Spleen (tissue), 11 donors: ENCODE results near the gene AGO3. TPM values are rescaled to one million over a fixed set of nuclear protein-coding genes. Genes with fewer than 3 reads are reported as not detected.

Experiments used
- DNase-seq: peaks from one replicate; pipeline ENCODE4 v3.0.0-alpha.2; 2020
- H3K27ac ChIP-seq, 8 donors: fragments of 200-600 bp; sonication (generic) in 7 of 8; 1 replicate in 4 of 8; 2 replicates in 4 of 8; pipeline versions ENCODE4 v1.5.0 to v1.8.0; 2016 to 2021; ENCODE audit warnings: inconsistent platforms in 4 of 8, mild to moderate bottlenecking in 4 of 8, moderate library complexity in 1 of 8
- H3K27me3 ChIP-seq, 7 donors: fragments of 200-600 bp; sonication (generic) in 6 of 7; replicated peaks in 1 of 7; 1 replicate in 4 of 7; 2 replicates in 3 of 7; pipeline versions ENCODE4 v1.5.0 to v1.8.0; 2016 to 2021; ENCODE audit warnings: inconsistent platforms in 3 of 7, mild to moderate bottlenecking in 1 of 7
- H3K36me3 ChIP-seq, 6 donors: fragments of 200-600 bp; sonication (generic) in 5 of 6; 1 replicate in 4 of 6; 2 replicates in 2 of 6; pipeline versions ENCODE4 v1.5.0 to v1.8.0; 2016 to 2021; ENCODE audit warnings: inconsistent platforms in 2 of 6
- H3K4me1 ChIP-seq, 6 donors: fragments of 200-600 bp; sonication (generic) in 5 of 6; 1 replicate in 3 of 6; 2 replicates in 3 of 6; pipeline versions ENCODE4 v1.5.0 to v1.8.0; 2016 to 2021; ENCODE audit warnings: inconsistent platforms in 3 of 6
- H3K4me3 ChIP-seq, 8 donors: fragments of 200-600 bp; sonication (generic) in 7 of 8; 1 replicate in 4 of 8; 2 replicates in 4 of 8; pipeline versions ENCODE4 v1.5.0 to v1.8.0; 2016 to 2021; ENCODE audit warnings: inconsistent platforms in 4 of 8, mild to moderate bottlenecking in 4 of 8, moderate library complexity in 2 of 8
- H3K9me3 ChIP-seq, 8 donors: fragments of 200-600 bp; sonication (generic) in 7 of 8; 1 replicate in 4 of 8; 2 replicates in 4 of 8; pipeline versions ENCODE4 v1.5.0 to v1.8.0; 2016 to 2021; ENCODE audit warnings: inconsistent platforms in 4 of 8
- POLR2A ChIP-seq, 3 donors: fragments of 450-650 bp; IDR thresholded peaks; one replicate each; pipeline ENCODE4 v1.5.1; 2017; ENCODE audit warnings: antibody characterized with exemption in 3 of 3, mild to moderate bottlenecking in 1 of 3
- POLR2AphosphoS5 ChIP-seq, 3 donors: sonication (generic); formaldehyde crosslinking; IDR thresholded peaks; one replicate each; pipeline ENCODE4 v1.5.1; 2017; ENCODE audit warnings: antibody characterized with exemption in 3 of 3
- WGBS, 5 donors: extraction: QIAGEN DNeasy Blood & Tissue Kit in 3 of 5; methylation state at CpG; one replicate each; pipeline versions ENCODE4 v1.1.5 to v1.1.7; 2013 to 2018; 5-methylcytosine and 5-hydroxymethylcytosine counted together
- intact Hi-C: fragments of 100-400 bp; cut with DNase I; formaldehyde crosslinking; loops from one replicate; pipeline ENCODE4 v1.15.0; 2023; ENCODE audit warnings: low total_unique reads
- polyA plus RNA-seq, 3 donors: library from polyadenylated mRNA; stranded (reverse); fragments of 200-250 nt; gene quantifications; one replicate each; pipeline ENCODE4 v1.2.1, GENCODE V29; 2013
- total RNA-seq, 7 donors: library from RNA; depleted of rRNA in 3 of 7; stranded (reverse); fragments of >200 nt in 3 of 7; fragmentation: NEBNext Ultra II Directional in 4 of 7; extraction: Animal tissue kit (Norgen Biotek cat#: 25700) in 4 of 7; gene quantifications; one replicate each; pipeline versions ENCODE4 v1.1.0 to v1.2.1, GENCODE V29; 2016 to 2021
- TF ChIP-seq, protein P1 (sequence below), 11 experiments: fragments of 200-600 bp in 7 of 11; fragments of 450-650 bp in 4 of 11; sonication (generic) in 4 of 11; IDR thresholded peaks in 8 of 11; conservative IDR thresholded peaks in 3 of 11; 1 replicate in 7 of 11; 2 replicates in 4 of 11; pipeline versions ENCODE4 v1.4.0 to v1.8.0; 2016 to 2021; ENCODE audit warnings: antibody characterized with exemption in 11 of 11, inconsistent platforms in 4 of 11, mild to moderate bottlenecking in 1 of 11
- donor health status: healthy with polysubstance abuse.
- donor health status: DM: no; HTN: no; CAD: no; lungs with moderate emphysema.
- donor health status: DM: no; HTN: no; CAD: no.
- donor health status: Bipolar disorder and iron deficiency.
- donor health status: healthy.
- donor health status: DM: no; HTN: no; CAD: no.
- donor health status: DM: yes; HTN: yes; CAD: no.

Gene AGO3
- total and polyA plus RNA-seq, 10 donors: 1.5 to 41.1 (median 25.0) TPM

GRCh38 chr1:36086529-36087232 is 155.8 kb downstream of the AGO3 start:
- Histone ChIP-seq H3K4me3 (no peak overlapping the region), H3K9me3 (no peaks in the 10 kb centered on the region), H3K36me3 (peaks cover 0 to 14% (median 8%) of the 10 kb centered on the region in 6 donors), H3K27me3 (peaks cover 0 to 49% (median 17%) of the 10 kb centered on the region in 7 donors), H3K27ac (no peak overlapping the region), H3K4me1 (peaks cover 16 to 50% (median 42%) of the 10 kb centered on the region in 6 donors)
- DNase-seq: peak; percentile 68
- WGBS, 5 donors: 82 to 91% (median 86%) methylated on average over 11 to 12 of the region's 12 CpGs
- intact Hi-C loops: no loop called here
- no peak for TF ChIP-seq POLR2AphosphoS5 (IDR thresholded peaks at IDR 0.05)
- TF ChIP-seq, protein P1, sequence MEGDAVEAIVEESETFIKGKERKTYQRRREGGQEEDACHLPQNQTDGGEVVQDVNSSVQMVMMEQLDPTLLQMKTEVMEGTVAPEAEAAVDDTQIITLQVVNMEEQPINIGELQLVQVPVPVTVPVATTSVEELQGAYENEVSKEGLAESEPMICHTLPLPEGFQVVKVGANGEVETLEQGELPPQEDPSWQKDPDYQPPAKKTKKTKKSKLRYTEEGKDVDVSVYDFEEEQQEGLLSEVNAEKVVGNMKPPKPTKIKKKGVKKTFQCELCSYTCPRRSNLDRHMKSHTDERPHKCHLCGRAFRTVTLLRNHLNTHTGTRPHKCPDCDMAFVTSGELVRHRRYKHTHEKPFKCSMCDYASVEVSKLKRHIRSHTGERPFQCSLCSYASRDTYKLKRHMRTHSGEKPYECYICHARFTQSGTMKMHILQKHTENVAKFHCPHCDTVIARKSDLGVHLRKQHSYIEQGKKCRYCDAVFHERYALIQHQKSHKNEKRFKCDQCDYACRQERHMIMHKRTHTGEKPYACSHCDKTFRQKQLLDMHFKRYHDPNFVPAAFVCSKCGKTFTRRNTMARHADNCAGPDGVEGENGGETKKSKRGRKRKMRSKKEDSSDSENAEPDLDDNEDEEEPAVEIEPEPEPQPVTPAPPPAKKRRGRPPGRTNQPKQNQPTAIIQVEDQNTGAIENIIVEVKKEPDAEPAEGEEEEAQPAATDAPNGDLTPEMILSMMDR (IDR thresholded peaks at IDR 0.05 in 8 of 11, conservative IDR thresholded peaks at IDR 0.05 in 3 of 11): no peak
- TF ChIP-seq POLR2A (IDR thresholded peaks at IDR 0.05): no peak

DNA sequence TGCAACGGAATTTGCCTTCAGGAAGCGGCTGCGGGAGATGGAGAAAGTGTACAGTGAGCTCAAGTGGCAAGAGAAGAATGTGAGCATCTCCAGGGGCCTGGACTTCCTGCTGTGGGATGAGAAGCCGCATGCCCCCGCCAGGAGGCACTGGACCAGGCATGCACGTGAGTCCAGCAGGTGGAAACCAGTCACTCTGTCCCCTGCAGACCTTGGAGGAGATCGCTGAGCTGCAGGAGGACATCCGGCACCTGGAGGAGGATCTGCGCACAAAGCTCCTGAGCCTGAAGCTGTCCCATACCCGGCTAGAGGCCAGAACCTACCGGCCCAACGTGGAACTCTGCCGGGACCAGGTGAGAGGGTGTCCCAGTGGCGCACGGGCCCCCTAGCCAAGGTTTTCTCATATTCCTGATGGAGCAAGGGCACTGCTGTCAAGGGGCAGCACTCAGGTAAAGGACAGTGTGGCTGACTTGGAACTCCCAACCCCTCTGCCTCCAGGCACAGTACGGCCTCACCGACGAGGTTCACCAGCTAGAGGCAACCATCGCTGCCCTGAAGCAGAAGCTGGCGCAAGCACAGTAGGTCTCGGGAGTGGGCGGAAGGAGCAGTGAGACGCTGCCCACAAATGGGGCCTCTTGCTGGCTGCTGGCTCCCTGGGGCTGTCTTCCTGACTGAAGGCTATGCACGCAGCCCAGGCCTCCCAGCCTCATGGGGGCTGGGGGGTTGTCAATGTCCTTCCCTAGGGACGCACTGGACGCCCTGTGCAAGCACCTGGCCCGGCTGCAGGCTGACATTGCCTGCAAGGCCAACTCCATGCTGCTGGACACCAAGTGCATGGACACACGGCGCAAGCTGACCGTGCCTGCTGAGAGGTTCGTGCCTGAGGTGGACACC is 156.6 kb downstream of the AGO3 start:
- WGBS, 5 donors: 83 to 92% (median 89%) methylated on average over 19 to 31 of the region's 31 CpGs
- intact Hi-C loops: no loop called here

DNA sequence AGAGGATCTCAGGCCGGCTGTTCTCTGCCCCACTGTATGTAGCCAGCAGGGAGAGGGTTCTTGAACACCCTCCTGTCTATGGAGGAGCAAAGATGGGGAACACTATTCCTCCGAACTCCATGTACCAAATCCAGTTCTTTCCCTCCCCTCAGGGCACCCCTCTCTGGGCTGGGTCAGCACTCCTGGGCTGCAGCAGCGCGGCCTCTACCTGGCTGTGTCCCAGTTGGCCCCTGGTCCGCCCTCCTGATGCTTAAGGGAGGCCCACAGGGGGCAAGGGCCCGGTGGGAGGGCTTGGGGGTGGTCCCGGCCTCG is 157.3 kb downstream of the AGO3 start:
- H3K36me3 ChIP-seq: peaks cover 3 to 29% (median 23%) of the 10 kb centered on the region in 6 donors
- H3K27ac ChIP-seq: peak overlapping the region; percentile 80 to 96 (median 96)
- intact Hi-C loops: no loop called here

More for the DNA sequence above, 156.6 kb downstream of the AGO3 start:
- peaks cover 0 to 22% (median 16%) of the 10 kb centered on the region in 6 donors for H3K36me3 ChIP-seq
- no peak for TF ChIP-seq POLR2A (IDR thresholded peaks at IDR 0.05)
- TF ChIP-seq, protein P1 (IDR thresholded peaks at IDR 0.05 in 8 of 11, conservative IDR thresholded peaks at IDR 0.05 in 3 of 11): no peak
- TF ChIP-seq POLR2AphosphoS5 (IDR thresholded peaks at IDR 0.05): no peak
- H3K4me1 ChIP-seq: peaks cover 16 to 58% (median 46%) of the 10 kb centered on the region in 6 donors
- peak; percentile 83 for DNase-seq
- no peaks in the 10 kb centered on the region for H3K9me3 ChIP-seq
- H3K27ac ChIP-seq: no peak overlapping the region
- H3K4me3 ChIP-seq: peak overlapping the region in 1 of 8 donors; percentile 92
- H3K27me3 ChIP-seq: peaks cover 0 to 44% (median 17%) of the 10 kb centered on the region in 7 donors

More for the DNA sequence above, 157.3 kb downstream of the AGO3 start:
- 27 to 43% (median 30%) methylated on average over 4 to 8 of the region's 8 CpGs for WGBS, 5 donors
- no peak for DNase-seq
- Histone ChIP-seq H3K9me3 (no peaks in the 10 kb centered on the region), H3K27me3 (peaks cover 0 to 37% (median 17%) of the 10 kb centered on the region in 7 donors), H3K4me1 (peaks cover 18 to 66% (median 52%) of the 10 kb centered on the region in 6 donors), H3K4me3 (peak overlapping the region; percentile 81 to 100 (median 100))
- TF ChIP-seq POLR2AphosphoS5 (IDR thresholded peaks at IDR 0.05) (no peak), POLR2A (IDR thresholded peaks at IDR 0.05) (no peak)
- TF ChIP-seq, protein P1 (IDR thresholded peaks at IDR 0.05 in 8 of 11, conservative IDR thresholded peaks at IDR 0.05 in 3 of 11): no peak
